ENCODE results near the gene COL21A1.

- no peak for TF ChIP-seq POLR2A (IDR thresholded peaks at IDR 0.05)
- TF ChIP-seq, protein P1, sequence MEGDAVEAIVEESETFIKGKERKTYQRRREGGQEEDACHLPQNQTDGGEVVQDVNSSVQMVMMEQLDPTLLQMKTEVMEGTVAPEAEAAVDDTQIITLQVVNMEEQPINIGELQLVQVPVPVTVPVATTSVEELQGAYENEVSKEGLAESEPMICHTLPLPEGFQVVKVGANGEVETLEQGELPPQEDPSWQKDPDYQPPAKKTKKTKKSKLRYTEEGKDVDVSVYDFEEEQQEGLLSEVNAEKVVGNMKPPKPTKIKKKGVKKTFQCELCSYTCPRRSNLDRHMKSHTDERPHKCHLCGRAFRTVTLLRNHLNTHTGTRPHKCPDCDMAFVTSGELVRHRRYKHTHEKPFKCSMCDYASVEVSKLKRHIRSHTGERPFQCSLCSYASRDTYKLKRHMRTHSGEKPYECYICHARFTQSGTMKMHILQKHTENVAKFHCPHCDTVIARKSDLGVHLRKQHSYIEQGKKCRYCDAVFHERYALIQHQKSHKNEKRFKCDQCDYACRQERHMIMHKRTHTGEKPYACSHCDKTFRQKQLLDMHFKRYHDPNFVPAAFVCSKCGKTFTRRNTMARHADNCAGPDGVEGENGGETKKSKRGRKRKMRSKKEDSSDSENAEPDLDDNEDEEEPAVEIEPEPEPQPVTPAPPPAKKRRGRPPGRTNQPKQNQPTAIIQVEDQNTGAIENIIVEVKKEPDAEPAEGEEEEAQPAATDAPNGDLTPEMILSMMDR (IDR thresholded peaks at IDR 0.05), result no peak
- no peak for TF ChIP-seq POLR2AphosphoS5 (IDR thresholded peaks at IDR 0.05)
Observed at GRCh38 chr6:56058636-56059035, 188.7 kb downstream of the COL21A1 start.
